Nucleus accumbens (tissue), 56 donors: Measurements from ENCODE around the gene GLIPR1.

Source experiments
- DNase-seq, 56 donors: peaks; one replicate each; lab custom pipeline; 2025; lab: John Stamatoyannopoulos, UW

Gene GLIPR1

DNA sequence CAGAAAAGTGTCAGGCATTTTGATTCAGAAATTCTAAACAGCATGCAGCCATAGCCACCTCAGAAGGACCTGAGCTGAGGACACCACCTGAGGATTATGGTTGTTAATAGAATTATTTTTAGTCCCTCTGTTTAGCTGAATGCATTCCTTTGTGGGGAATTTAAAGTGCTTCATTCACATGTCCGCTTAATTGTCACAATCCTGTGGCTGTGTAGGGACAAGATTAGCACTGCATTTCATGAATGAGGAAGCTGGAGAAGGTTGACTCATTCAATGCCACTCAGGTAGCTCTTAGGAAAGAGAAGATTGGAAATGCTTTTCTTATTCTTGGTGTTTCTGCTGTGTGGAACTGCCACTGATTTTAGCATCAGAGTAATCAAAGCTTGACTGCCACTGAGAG lies 72.8 kb downstream of the GLIPR1 start:
- no peak for DNase-seq
